GM18511 (cell line): ENCODE measurements around the gene COL6A3.
"Not testable (repeated sequence)": the region's sequence is repeated elsewhere in the genome, so short reads cannot be mapped to it uniquely, and the experiment has no call there.

ENCODE experiments used
- ATAC-seq: cut with Tn5 transposase; IDR thresholded peaks from one replicate; pipeline ENCODE4 v1.9.1; 2021; ENCODE audit warnings: mild to moderate bottlenecking, moderate library complexity; ENCODE audit not compliant: unreplicated experiment

COL6A3 gene

DNA sequence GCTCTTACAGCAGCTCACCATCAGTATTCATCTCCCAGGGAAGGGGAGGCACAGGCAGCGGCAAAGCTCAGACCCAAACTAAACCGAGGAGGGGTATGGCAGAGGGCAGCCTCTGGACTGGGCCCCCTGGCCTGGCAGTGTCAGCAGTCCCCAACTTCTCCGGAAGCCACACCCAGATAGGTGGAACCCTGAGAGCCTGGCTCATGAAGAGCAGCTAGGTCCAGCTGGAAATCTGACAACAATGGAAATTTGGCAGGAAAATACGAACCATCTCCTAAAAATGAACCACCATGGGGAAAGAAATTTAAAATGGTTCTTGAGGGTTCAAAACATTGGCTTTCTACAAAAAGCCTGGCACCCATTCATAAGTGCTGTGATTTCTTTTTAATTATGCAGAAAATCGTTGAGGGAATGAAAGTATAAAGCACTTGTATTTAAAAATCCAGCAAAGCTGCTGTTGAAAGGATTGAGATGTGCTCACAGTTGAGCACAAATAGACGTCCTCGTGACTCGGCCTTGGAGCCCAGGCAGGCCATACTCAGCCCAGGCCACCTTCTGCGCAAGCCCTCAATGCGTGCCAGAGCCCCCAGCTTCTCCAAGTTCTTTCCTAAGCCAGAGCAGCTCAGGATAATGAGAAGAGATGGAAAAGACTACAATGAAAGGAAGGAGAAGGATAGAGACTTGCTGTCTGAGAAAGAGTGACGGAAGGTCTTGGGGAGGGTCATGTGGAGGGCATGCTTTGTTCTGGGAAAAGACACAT is 93.0 kb downstream of the COL6A3 start:
- ATAC-seq: no peak

DNA sequence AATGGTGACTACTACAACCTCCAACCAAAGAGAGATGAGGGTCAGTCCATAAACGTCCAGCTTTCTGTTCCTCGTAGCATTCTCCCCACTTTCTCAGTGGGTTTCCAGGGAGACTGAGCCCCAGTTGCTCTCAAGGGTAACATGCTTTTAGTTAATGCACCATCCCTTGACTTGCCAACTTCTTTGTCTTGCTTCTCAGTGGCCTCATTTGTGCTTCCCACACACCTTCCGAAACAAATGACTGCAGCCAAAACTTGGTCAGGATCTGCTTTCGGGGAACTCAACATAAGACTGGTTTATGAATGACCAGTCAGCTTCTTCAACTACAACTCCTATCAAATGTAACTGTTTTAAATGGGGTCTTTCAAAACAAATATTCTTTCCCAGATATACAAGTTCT is 94.1 kb downstream of the COL6A3 start:
- no peak for ATAC-seq

DNA sequence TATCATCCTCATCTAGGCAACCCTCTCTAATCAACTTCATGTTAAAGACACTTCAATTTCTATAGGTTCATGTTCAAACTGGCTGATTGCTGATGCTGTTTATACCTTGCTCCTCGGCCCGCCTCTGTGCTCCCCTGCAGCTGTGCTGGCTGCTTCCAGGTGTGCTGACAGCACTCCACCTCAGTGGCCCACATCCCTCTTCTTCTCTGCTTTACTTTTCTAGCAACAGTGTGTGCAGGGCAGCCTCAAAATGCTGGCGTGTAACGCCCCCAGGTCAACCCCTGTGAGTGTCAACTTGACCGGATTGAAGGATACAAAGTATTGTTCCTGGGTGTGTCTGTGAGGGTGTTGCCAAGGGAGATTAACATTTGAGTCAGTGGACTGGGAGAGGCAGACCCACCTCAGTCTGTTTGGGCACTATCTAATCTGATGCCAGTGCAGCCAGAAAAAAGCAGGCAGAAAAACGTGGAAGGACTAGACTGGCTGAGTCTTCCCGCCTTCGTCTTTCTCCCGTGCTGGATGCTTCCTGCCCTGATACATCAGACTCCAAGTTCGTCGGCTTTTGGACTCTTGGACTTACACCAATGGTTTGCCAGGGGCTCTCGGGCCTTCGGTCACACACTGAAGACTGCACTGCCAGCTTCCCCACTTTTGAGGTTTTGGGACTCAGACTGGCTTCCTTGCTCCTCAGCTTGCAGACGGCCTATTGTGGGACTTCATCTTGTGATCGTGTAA is 94.7 kb downstream of the COL6A3 start:
- ATAC-seq: no peak

DNA sequence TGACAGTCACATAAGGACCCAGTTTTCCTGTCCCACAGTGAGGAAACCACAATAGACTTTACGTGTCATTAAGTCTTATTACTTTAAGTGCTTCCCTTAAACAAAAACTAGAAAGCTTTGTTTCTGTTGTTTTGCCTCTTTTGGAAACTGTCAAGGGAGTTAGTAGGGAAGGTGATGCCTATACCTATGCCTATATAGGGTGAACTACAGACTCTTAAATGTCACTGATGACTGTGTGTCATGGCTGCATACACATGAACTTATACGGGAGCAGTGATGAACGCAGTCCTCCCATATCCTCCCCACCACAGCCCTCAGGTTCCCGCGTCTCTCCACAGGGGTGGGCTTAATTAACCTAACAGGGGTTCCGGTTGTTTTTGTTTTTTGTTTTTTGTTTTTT is 97.6 kb downstream of the COL6A3 start:
- ATAC-seq: no peak

DNA sequence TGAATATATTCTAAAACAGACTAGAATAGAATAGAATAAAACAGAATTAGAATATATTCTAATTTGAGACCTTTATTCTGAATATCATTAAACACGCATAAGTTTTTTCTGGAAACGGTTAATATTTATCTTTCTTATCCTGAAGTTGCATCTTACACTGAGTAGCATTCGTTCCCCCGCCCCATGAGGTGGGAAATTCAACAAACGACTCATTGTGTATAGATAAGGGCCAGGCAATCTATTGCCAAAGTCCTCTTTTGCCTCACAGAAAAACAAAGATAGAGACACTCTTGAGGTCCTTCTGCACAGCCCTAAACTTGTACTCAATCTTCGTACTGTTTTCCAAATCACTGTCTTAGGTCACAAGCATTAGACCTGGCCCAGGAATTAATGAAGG is 98.1 kb downstream of the COL6A3 start:
- no peak for ATAC-seq

DNA sequence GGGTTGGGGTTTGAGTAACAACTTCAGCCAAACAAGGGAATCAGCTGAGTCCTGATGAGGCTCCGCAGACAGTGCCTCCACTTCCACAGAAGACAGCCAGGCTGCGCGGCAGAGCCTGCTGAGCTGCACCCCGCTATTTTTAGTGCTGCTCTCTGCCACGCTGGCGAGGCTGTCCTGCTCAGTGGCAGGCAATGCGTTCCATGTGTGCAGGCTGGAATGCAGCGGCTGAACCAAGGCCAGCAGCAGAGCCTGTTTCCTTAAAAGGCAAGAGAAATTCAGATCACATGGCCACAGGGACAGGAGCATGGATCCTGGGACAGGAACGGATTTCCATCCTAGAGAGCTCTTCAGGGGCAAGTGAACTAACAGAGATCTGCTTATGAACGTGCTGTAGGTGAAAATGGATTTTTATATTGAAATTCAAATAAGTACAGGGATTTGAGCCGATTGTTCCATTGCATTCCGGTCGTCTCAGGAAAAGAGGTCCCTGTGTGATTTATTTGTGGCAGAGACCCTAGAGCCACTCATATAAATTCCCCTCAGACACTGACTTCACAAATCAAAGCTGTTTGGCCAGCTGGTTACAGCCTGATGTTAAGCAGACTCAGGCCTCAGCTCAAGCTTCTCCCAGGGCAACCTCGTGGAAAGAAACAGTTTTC is 98.7 kb downstream of the COL6A3 start:
- no peak for ATAC-seq

DNA sequence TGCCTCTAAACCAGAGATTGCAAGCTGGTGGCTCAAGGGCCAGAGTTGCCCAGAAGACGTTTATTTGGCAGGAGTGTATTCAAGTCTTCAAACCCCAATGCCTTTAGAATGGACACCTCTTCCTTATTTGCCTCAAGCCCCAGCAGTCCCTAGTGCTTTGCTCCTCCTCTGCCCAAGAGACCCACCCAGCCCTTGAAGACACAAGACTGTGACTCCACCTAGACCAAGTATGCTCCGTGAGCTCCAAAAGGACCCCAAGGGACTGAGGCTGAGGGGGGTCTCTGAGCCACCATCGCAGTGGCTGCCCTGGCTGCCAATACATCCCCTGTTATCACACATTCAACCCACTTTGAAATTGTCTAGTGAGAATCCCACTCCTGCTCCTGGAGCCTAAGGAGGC is 99.3 kb downstream of the COL6A3 start:
- no peak for ATAC-seq

DNA sequence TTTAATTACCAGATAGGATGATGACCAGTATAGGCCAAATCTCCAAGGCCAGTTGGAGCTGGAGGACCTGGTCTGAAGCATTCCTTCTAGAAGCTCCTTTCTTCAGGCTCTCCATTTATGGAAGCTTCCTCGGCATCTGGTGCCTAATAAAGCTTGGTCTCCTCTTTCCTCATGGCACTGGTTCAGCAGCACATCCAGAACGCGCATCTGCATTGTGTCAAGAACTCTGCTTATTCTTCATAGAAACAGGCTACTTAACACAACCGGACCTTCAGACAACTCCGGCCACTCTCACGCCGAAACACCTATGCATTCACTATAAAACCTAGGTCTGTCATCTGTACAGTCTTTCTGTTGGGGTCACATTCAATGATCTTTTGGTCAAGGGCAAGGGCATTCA is 99.8 kb downstream of the COL6A3 start:
- ATAC-seq: no peak

DNA sequence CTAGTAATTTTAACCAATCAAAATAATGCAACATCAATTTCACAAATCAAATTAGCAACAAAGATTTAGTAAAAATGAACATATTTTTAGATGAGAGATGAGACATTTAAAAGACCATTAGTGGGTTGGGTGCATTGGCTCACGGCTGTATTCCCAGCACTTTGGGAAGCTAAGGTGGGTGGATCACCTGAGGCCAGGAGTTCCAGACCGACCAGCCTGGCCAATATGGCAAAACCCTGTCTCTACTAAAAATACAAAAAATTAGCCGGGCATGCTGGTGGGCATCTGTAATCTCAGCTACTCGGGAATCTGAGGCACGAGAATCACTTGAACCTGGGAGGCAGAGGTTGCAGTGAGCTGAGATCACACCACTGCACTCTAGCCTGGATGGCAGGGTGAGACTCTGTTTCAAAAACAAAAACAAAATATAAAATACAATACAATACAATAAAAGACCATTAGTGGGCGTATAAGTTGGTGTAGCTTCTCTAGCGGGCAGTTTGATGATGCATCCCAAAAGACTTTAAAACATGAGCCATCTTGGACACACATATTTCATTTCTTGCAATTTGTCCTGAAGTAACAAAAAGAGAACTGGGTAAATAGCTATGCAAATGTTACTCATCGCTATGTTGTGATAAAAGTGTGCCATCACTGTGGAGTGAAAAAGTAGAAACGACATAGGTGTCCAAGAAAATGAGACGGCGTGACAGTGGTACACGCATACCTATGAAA is 101.8 kb downstream of the COL6A3 start:
- no peak for ATAC-seq

DNA sequence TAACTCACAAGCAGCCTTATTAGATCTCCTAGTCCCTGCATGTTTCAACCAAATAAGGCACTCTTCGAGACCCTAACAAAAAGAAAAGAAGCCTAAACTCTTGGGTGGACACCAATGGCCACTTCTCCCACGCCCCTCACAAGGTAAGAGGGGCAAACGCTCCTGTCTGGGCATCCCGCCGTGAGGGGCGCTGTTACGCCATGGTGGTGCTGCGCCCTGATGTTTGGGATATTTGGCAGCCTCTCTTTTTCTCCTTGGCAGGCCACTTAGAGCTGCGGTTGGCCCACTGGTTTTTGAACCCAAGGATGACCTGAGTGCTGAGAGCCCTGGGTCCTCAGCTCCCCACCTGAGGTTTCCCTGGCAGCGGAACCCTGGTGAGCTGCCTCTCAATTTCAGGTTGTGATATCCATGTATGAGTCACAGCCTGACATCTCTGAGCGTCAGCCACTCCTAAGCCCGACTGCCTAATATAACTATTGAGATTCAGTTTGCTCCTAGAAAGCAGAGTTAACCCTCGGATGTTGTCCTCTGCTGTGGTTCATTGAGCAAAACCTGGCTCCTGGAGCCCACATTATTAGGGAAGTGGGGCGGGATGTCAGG is 103.3 kb downstream of the COL6A3 start:
- no peak for ATAC-seq

DNA sequence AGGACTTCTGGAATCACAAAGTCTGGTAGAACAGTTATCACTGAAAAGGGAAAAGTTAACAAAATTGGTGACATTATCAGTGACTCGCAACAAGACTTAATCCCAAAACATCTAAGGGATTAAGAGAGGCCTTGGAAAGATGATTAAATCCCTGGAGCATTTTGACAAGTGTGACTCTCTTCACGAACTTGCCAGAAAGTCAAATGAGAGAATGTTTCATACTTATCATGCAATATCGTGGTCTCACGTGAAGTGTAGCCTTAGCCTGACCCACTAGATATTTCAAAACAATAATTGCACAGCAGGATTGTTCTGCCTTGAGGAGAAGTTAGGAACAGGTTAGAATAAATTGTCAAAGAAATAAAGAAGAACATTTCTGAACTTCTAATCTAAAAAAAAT is 104.5 kb downstream of the COL6A3 start:
- ATAC-seq: no peak

DNA sequence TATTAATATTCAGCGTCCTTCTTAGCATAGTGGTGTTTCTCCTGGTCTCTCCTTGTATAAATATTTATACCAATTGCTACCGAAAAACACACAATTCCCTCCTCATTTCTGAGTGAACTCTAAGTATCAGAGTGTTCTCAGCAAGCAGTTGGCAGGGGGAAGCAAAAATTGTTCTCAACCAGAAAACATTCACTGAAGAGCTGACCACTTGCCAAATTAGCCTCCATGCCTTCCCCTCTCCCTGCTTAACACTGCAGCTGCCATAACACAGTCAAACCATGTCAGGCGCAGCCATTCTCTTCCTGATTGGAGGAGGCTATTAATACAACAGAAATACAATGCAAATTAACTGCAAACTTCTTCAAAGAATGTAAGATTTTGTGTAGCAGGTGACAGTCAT is 105.0 kb downstream of the COL6A3 start:
- no peak for ATAC-seq

DNA sequence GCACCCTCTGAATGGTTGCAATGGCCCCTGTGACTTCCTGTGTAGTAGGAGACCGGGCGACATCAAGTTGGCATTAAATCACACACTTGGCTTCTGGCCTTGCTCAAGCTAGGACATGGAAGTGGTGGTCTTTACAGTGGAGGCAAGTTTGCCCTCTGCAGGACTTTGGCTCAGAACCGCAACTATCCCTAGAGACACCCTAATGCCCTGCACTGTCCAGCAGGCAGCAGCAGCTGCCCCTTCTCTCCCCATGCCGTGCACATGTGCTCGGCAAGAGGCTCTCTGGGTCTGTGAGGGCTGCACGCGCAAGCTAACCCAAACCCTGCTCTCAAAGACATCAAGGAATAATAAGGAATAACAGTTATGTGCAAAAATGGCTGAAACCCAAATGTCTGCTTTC is 106.5 kb downstream of the COL6A3 start:
- ATAC-seq: no peak

DNA sequence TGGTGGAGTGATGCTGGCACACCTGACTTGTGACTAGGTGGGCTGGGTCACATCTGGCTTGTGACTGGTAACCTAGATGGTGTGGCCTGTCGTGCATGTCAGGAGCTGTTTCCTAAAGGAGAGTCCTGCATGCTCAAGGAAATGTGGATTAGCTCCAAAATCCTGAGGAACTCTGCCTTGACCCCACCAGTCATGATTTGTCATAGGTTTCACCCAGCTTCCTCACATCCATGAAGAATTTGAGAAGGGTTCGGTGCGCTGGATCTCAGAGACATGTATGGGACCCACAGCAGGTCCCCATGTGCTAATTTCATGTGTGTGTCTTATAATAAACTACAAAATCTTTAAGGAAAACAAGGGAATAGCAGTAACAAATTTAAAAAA is 107.2 kb downstream of the COL6A3 start:
- ATAC-seq: no peak

DNA sequence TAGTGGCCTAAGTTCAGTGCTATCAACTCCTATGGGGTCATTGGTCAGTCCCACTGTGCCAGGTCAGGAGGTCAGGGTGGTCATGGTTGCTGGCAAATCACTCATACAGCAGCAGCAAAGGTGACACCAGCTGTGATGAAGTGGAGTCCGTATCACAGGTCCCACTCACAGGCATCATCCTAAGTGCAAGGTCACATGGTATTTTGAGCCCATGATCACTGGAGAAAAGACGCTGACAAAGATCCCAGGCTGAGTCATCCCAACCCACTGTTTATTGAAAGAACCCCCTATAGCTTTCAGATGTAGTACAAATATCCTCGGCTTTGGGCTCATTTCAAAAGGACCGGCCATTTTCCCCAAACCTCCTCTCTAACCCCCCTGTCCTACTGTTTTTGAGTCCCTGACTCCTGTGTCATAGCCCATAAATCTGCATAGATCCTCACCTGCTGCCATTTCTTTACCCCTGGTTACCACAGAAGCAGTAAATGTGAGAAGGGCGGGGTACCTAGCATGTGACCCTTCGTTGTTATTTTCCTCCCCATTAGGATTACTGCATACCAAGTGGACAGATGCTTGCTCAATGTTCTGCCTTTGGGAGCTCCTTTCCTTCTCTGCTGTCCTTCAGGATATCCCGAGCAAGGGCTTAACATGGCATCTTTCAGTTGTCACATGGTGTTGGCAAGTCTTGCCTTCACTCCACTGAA is 107.7 kb downstream of the COL6A3 start:
- no peak for ATAC-seq

DNA sequence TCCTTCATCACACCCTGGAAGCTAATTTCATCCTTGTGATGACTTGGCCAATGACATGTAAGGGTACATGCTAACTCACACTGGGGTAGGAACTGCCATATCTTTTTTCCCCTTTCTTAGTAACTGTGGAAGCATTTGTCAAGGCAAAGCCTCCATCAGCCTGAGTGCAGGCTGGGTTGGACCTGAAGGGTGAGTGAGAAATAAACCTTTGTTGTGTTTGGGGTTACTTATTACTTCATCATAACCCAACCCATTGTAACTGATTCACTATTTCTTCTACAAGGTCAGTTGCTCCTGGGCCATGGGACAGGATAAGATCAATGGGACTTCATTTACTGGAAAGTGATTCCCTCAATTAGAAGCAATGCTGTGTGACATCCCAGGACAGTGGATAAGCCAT is 108.4 kb downstream of the COL6A3 start:
- ATAC-seq: no peak

DNA sequence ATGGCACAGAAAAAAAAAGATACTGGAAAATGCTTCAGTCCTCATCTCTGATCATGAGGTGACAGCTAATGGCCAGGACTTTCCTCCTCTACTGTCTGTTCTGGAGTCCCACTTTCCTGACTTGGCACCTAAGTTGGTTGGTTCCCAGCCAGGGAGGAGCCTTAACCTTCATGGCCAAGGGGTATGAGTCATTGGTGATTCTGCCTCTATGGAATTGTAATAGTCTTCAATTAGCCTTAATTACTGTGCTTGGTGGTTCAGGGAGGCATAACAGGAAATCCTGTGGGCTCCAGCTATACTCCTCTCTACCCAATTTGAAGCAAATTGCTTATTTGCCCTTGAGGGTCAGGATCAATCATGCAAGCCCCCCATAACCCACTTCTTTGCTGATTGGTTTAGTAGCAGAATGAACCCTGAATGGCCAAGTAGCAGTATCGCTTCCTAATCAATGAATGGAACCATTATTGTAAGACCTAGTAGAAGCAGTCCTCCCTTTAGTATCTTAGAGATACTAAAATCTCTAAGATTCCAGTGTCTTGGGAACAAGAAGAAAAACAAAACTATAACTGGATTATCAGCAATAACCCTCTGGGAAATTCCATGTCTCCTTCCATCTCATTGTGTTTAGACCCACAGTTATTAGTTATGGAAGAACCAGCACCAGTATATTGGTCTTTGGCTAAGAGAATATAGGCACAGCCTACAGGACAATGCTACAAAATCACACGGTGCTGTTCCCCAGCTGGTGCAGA is 109.0 kb downstream of the COL6A3 start:
- ATAC-seq: no peak

DNA sequence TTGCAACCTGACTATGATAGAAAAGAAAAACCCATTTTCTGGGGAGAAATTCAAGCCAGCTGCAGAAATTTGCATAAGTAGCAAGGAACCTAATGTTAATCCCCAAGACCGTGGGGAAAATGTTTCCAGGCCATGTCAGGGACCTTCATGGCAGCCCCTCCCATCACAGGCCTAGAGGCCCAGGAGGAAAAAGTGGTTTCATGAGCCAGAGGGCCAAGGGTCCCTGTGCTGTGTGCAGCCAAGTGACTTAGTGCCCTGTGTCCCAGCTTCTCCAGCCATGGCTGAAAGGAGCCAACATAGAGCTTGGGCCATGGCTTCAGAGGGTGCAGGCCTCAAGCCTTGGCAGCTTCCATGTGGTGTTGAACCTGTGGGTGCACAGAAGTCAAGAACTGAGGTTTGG is 110.7 kb downstream of the COL6A3 start:
- not testable (repeated sequence) for ATAC-seq

DNA sequence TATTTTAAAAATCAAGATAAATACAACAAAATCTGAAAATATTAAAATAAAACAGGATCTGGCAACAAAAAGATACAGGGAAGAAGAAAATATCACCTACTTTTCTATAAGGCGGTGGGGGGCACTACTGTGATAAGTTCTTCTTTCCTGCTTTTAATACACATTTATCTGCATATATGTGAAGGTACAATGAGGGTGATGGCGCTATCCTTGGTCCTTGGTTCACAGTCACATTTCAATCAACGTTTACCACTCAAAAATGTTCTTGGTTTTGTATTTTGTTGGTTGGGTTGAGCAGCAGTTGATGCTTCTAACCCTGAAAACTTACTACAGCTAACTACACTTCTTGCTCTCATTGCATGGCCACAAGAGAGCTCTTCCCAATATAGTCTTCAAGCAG is 112.4 kb downstream of the COL6A3 start:
- no peak for ATAC-seq

DNA sequence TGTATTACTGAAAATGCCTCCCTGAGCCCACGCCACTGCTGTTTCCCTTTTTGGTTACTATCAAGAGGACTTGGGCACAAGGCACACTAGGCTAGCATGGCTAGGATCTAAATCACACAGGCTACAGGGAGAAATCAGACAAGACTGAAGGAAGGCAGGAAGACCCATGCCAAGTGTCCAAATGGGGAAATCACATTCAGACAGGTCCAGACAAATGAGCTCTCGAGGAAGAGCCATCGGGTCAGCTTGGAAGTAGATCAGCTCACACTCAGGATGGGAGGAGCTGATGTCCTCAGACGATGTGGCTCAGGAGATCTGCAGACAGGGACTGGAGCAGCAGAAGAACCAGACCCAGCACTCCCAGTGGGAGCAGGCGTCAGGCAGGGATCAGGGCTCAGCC is 113.2 kb downstream of the COL6A3 start:
- no peak for ATAC-seq
